Duodenal mucosa (tissue), 2 donors: ENCODE measurements around the gene MRPS6.

Experiments
- H3K27ac ChIP-seq: one replicate; pipeline ENCODE4 v1.7.0; 2013; ENCODE audit warnings: low read depth, low read length
- H3K27me3 ChIP-seq, 2 donors: one replicate each; pipeline ENCODE4 v1.7.0; 2013; ENCODE audit warnings: low read length in 2 of 2, control low read depth in 1 of 2; ENCODE audit not compliant: insufficient read depth in 2 of 2, control insufficient read depth in 1 of 2
- H3K36me3 ChIP-seq, 2 donors: one replicate each; pipeline ENCODE4 v1.7.0; 2013; ENCODE audit warnings: low read length in 2 of 2, control low read depth in 1 of 2; ENCODE audit not compliant: insufficient read depth in 2 of 2, control insufficient read depth in 1 of 2
- H3K4me1 ChIP-seq, 2 donors: one replicate each; pipeline ENCODE4 v1.7.0; 2013; ENCODE audit warnings: low read length in 2 of 2, control low read depth in 1 of 2; ENCODE audit not compliant: insufficient read depth in 2 of 2, control insufficient read depth in 1 of 2
- H3K4me3 ChIP-seq, 2 donors: one replicate each; pipeline ENCODE4 v1.7.0; 2013; ENCODE audit warnings: low read length in 2 of 2, low read depth in 1 of 2
- H3K9ac ChIP-seq, 2 donors: one replicate each; pipeline ENCODE4 v1.7.0; 2013; ENCODE audit warnings: low read length in 2 of 2, low read depth in 1 of 2
- H3K9me3 ChIP-seq, 2 donors: one replicate each; pipeline ENCODE4 v1.7.0; 2013; ENCODE audit warnings: low read length in 2 of 2, control low read depth in 1 of 2; ENCODE audit not compliant: control insufficient read depth in 1 of 2

The MRPS6 gene

GRCh38 chr21:34143685-34144182 lies 70.4 kb downstream of the MRPS6 start:
- Histone ChIP-seq H3K9ac (no peak overlapping the region), H3K4me3 (no peak overlapping the region), H3K4me1 (no peaks in the 10 kb centered on the region), H3K27ac (no peak overlapping the region), H3K36me3 (peaks cover 3 to 37% of the 10 kb centered on the region in 2 donors), H3K9me3 (peaks cover 0 to 9% of the 10 kb centered on the region in 2 donors), H3K27me3 (no peaks in the 10 kb centered on the region)

- Histone ChIP-seq H3K9me3 (peaks cover 0 to 9% of the 10 kb centered on the region in 2 donors), H3K4me3 (no peak overlapping the region), H3K27me3 (no peaks in the 10 kb centered on the region), H3K36me3 (peaks cover 3 to 37% of the 10 kb centered on the region in 2 donors), H3K9ac (no peak overlapping the region), H3K27ac (no peak overlapping the region), H3K4me1 (no peaks in the 10 kb centered on the region)
Measured at GRCh38 chr21:34144224-34144623, 70.8 kb downstream of the MRPS6 start.

GRCh38 chr21:34147792-34148418 lies 74.5 kb downstream of the MRPS6 start:
- Histone ChIP-seq H3K27ac (no peak overlapping the region), H3K9ac (no peak overlapping the region), H3K36me3 (peaks cover 0 to 24% of the 10 kb centered on the region in 2 donors), H3K4me3 (no peak overlapping the region), H3K27me3 (no peaks in the 10 kb centered on the region), H3K9me3 (peaks cover 0 to 9% of the 10 kb centered on the region in 2 donors), H3K4me1 (no peaks in the 10 kb centered on the region)

- no peak overlapping the region for H3K9ac ChIP-seq
- H3K27me3 ChIP-seq, result no peaks in the 10 kb centered on the region
- H3K4me1 ChIP-seq, result no peaks in the 10 kb centered on the region
- peaks cover 0 to 9% of the 10 kb centered on the region in 2 donors for H3K9me3 ChIP-seq
- H3K36me3 ChIP-seq, result peaks cover 0 to 19% of the 10 kb centered on the region in 2 donors
- no peak overlapping the region for H3K4me3 ChIP-seq
- no peak overlapping the region for H3K27ac ChIP-seq
Measured at GRCh38 chr21:34148419-34148804, 75.0 kb downstream of the MRPS6 start.

GRCh38 chr21:34148826-34149558 lies 75.6 kb downstream of the MRPS6 start:
- no peak overlapping the region for H3K9ac ChIP-seq
- H3K4me1 ChIP-seq, result no peaks in the 10 kb centered on the region
- H3K27ac ChIP-seq, result no peak overlapping the region
- H3K4me3 ChIP-seq, result no peak overlapping the region
- peaks cover 0 to 14% of the 10 kb centered on the region in 2 donors for H3K36me3 ChIP-seq
- H3K9me3 ChIP-seq, result peaks cover 0 to 9% of the 10 kb centered on the region in 2 donors
- H3K27me3 ChIP-seq, result no peaks in the 10 kb centered on the region

- no peak overlapping the region for H3K27ac ChIP-seq
- no peaks in the 10 kb centered on the region for H3K36me3 ChIP-seq
- no peak overlapping the region for H3K9ac ChIP-seq
- no peaks in the 10 kb centered on the region for H3K9me3 ChIP-seq
- H3K27me3 ChIP-seq, result no peaks in the 10 kb centered on the region
- no peak overlapping the region for H3K4me3 ChIP-seq
- no peaks in the 10 kb centered on the region for H3K4me1 ChIP-seq
Measured at GRCh38 chr21:34152500-34152899, 79.1 kb downstream of the MRPS6 start.

GRCh38 chr21:34154878-34155277 lies 81.5 kb downstream of the MRPS6 start:
- no peak overlapping the region for H3K9ac ChIP-seq
- H3K36me3 ChIP-seq, result no peaks in the 10 kb centered on the region
- H3K27ac ChIP-seq, result no peak overlapping the region
- H3K4me3 ChIP-seq, result no peak overlapping the region
- H3K4me1 ChIP-seq, result no peaks in the 10 kb centered on the region
- no peaks in the 10 kb centered on the region for H3K9me3 ChIP-seq
- H3K27me3 ChIP-seq, result no peaks in the 10 kb centered on the region

GRCh38 chr21:34156957-34157356 lies 83.6 kb downstream of the MRPS6 start:
- Histone ChIP-seq H3K4me1 (no peaks in the 10 kb centered on the region), H3K9ac (no peak overlapping the region), H3K27ac (no peak overlapping the region), H3K9me3 (no peaks in the 10 kb centered on the region), H3K27me3 (no peaks in the 10 kb centered on the region), H3K4me3 (no peak overlapping the region), H3K36me3 (no peaks in the 10 kb centered on the region)

GRCh38 chr21:34157521-34157920 lies 84.1 kb downstream of the MRPS6 start:
- Histone ChIP-seq H3K36me3 (no peaks in the 10 kb centered on the region), H3K27ac (no peak overlapping the region), H3K27me3 (no peaks in the 10 kb centered on the region), H3K9me3 (peaks cover 0 to 3% of the 10 kb centered on the region in 2 donors), H3K9ac (no peak overlapping the region), H3K4me1 (no peaks in the 10 kb centered on the region), H3K4me3 (no peak overlapping the region)
